Measurements from ENCODE around the gene LRIF1.
"Not testable (repeated sequence)": the region's sequence is repeated elsewhere in the genome, so short reads cannot be mapped to it uniquely, and the experiment has no call there.

LRIF1 gene

DNA sequence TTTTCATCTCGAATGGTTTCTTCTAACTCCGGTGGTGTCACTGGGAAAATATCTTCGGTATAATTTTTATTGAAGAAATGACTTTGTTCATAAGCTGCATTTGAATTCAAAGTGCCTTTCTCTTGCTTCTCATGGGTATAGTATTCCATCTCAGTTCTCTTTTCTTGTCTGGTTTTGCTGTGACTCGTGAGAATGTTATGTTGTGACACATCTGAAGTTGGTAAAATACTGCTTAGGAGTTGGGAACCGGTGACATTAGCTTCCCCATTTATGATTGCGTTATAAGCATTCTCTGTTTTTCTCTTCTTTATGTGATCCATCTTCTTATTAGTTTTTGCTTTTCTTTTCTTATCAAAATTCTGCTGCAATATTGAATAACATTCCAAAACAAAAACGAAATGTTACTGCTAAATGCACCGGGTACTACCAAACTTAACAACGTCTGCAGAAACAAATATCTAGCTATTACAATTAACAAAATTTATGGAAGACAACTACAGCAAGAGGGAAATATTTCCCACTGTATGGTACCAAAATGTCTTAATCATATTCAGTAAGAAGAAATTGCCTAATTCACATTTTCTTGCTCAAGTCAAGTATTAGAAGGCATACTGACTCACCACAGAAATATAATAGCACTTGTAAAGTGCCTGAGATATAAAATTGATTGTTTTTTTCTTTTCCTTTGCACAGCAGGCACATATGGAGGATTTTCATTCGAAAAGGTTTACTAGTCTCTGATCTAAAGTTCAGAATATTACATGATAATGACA, 15.5 kb downstream of the LRIF1 start:
- no peak for DNase-seq

DNA sequence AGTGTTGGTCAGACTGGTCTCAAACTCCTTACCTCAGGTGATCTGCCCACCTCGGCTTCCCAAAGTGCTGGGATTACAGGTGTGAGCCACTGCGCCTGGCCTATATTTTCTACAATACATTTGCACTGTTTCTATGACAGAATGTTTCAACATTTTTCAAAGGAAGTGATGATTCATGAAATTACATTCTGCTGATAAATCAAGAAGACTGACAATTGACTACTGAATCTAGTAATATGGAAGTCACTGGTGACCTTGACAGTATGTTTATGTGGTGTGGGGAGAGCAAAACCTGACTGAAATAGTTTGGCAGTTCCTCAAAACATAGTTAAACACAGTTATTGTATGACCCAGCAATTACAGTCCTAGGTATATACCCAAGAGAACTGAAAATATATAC, 18.1 kb downstream of the LRIF1 start:
- DNase-seq: no peak

DNA sequence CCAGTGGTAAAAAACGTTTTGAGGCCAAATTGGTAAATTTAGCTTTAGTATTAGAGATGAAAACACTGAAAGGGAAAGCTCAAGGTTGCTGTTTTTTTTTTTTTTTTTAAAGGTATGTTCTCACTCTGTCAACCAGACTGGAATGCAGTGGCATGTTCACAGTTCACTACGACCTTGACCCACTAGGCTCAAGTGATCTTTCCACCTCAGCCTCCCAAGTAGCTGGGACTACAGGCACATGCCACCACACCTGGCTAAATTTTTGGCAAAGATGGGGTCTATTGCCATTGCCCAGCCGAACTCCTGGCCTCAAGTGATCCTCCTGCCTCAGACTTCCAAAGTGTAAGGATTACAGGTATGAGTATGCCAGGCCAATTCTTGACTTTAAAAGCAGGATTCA, 18.9 kb downstream of the LRIF1 start:
- DNase-seq: no peak

DNA sequence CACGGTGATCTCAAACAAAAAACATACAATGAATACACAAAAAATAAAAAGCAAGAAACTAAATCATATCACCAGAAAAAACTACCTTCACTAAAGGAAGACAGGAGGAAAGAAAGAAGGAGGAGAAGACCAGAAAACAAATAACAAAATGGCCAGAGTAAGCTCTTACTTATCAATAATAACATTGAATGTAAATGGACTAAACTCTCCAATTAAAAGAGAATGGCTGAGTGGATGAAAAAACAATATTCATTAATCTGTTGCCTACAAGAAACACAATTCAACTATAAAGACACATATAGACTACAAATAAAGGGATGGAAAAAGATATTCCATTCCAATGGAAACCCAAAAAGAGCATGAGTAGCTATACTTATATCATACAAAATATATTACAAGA, 27.2 kb downstream of the LRIF1 start:
- no peak for DNase-seq

DNA sequence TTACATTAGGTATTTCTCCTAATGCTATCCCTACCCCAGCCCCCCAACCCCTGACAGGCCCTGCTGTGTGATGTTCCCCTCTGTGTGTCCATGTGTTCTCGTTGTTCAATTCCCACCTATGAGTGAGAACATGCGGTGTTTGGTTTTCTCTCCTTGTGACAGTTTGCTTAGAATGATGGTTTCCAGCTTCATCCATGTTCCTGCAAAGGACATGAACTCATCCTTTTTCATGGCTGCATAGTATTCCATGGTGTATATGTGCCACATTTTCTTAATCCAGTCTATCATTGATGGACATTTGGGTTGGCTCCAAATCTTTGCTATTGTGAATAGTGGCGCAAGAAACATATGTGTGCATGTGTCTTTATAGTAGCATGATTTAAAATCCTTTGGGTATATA, 32.6 kb downstream of the LRIF1 start:
- not testable (repeated sequence) for DNase-seq

DNA sequence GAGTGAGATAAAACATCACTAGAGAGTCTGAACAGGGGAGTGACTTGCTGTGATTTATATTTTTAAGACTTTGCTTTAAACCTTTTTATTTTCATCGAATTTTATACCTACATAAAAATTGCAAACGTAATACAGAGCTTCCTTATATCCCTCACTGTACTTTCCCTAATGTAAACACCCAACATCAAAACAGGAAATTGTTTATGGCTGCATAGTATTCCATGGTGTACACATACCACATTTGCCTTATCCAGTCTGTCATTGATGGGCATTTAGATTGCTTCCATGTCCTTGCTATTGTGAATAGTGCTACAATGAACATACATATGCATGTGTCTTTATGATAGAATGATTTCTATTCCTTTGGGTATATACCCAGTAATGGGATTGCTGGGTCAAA, 34.8 kb downstream of the LRIF1 start:
- DNase-seq: no peak

DNA sequence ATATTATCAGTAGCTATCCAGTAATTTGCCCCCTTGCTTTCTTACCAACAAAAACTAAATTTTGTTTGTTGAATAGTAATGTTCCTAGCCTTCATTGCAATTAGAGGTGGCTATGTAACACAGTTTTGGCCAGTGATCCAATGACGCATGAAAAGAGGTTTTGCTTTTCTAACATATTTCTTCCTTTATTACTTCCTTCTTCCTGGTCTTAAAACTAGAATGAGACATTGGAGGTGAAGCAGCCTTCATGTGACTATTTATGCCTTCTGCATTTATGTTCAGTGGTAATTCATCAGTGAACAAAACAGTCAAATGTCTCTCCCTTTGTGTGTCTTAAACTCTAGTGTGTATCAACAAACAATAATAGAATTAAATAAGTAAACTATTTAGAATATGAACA, 35.5 kb downstream of the LRIF1 start:
- DNase-seq: no peak

DNA sequence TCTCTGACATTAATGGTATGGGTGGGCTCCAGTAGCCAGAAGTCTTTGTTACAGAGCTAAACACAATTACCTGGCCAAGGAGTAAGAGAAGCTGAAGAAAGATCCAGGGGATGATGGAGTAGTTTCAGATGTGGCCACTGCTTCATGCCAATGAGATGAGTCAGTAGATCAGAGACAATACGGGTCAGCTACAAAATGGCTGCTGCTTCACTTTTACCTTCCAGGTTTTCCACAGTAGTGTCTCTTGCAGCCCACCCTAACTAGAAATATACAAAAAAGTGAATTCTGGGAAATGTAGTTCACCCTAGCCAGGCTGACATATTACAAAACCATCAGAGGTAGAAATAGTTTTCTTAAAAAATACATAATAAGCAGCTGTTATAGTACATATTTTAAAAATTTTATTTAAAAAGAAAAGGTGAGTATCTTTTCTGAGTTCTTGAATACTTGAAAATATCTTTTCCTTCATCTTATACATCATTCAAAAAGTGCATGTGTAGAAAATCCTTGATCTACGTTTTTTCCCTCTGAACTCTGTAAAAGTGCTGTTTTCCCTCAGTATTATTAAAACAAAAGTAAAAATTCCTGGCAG, 36.1 kb downstream of the LRIF1 start:
- DNase-seq: no peak

DNA sequence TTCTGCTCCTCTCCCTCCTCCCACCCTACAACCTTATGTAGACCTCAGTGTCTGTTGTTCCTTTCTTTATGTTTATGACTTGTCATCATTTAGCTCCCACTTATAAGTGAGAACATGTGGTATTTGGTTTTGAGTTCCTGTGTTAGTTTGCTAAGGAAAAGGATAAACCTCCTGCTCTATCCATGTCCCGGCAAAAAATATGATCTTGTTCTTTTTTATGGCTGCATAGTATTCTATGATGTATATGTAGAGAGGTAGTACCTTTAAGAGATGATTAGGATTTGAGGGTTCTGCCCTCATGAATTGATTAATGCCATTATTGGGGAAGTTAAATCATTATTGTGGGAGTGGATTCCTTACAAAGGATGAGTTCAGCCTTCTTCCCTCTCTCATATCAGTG, 41.8 kb downstream of the LRIF1 start:
- no peak for DNase-seq

DNA sequence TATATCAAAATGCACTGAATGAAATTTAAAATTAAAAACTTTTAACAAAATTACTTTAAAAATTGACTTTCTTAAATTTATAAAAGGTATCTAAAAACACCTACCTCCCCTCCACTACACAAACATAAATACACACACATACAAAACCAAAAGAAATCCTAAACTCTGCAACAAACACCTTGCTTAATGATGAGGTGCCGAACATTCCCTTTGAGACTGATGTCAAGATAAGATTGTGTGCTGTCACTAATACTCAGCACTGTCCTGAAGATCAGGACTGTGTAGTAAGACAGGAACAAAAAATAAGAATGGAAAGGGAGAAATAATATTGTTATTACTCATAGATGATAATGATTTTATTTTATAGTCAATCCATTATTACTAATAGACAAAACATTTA, 45.7 kb downstream of the LRIF1 start:
- no peak for DNase-seq

DNA sequence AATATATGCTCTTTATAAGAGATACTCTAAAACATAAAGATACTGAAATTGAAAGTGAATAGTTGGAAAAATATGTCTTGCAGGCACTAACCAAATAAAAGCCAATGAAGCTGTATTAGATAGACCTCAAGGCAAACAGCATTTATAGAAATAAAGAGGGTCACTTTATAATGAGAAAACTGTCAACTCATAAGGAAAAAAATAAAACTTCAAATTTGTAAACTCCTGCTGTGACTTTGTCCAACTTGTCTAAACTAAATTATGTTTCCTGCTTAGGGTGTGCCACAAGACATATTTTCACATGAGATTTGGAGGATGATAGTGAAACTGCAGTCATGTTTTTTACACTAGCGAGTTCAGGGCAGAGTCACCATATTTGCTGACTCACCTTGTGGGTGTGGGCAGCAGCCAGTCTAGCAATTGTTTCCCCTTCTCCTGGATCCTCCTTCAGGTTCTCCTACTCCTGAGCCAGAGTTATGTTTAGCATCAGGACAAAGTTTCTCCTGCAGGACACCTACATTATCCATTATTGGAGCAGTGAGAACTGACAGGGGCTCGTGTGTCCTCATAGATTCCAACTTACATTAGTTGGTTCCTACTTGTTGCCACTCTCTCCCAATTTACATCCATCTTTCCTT, 46.9 kb downstream of the LRIF1 start:
- no peak for DNase-seq

DNA sequence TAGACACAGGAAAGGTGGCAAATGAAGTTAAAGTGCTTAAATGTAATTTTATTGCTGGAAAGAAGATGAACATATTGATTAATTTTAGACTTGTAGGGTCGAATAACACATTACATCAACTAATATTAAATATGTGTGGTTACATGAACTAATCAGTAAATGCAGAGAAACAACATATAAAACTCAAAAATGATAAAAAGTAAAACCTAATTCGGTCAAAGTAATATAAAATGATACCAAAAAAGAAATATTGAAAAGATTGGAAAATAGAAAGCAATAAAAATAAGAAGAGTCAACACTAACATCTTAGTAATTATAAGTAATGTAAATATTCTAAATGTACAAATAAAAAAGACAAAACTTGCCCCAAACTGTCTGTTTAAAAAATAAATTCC, 47.5 kb downstream of the LRIF1 start:
- no peak for DNase-seq

DNA sequence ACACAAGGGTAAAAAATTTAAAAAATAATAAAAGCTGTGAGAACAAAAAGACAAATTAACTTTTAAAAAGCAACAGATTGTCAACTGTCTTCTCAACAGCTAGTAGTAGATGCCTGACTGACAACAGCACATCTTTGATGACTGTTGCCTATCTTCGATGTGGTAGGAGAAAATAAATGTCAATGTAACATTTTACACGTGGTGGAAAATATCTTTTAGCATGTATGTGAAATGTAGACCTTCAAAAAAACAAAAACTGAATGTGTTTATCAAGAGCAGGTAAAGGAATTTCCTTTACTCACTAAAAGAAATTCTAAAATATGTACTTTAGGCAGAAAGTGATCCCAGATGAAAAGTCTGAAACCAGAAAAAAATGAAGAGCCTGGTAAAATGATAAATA, 47.9 kb downstream of the LRIF1 start:
- no peak for DNase-seq

DNA sequence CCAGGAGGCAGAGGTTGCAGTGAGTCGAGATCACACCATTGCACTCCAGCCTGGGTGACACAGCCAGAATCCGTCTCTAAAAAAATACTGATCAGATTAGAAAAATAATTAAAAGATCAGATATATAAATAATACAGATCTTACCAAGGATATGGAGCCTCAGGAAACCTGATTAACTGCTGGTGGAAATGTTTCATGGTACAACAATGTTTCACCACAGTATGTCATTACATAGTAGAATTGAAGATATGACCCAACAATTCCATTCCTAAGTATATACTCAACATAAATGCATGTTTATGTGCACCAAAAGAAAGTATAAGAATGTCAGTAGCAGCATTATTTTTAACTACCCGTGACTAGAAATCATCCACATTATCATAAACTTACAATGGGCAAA, 49.0 kb downstream of the LRIF1 start:
- no peak for DNase-seq

DNA sequence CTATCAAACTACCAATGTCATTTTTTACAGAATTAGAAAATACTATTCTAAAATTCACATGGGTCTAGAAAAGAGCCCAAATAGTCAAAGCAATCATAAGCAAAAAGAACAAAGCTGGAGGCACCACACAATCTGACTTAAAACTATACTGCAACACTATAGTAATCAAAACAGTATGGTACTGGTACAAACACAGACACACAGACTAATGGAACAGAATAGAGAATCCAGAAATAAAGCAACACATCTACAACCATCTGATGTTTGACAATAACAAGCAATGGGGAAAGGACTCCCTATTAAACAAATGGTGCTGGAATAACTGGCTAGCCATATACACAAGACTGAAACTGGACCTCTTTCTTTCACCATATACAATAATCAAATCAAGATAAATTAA, 50.9 kb downstream of the LRIF1 start:
- DNase-seq: no peak

DNA sequence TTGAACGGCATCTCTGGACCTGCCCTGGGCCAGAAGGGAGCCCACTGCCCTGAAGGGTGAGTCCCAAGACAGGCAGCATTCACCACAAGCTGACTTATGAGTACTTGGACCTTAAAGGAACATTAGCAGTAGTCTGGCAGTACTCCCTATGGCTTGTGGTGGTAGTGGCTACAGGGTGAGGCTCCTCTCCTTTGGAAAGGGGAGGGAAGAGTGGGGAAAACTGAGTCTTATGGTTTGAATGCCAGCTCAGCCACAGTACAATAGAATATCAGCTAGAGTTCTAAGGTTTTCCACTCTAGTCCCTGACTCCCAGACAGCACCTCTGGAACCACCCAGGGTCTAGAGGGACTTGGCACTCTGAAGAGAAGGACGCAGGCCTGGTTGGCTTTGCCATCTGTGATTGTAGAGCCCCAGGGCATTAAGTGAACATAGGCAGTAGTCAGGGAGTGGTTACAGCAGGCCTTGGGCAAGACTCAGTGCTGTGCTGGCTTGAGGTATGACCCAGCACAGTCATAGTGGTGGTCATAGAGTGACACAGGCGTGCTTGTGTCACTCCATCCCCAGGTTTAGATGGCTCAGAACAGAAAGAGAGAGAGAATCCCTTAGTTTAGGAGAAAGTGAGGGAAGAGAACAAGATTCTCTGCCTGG, 59.7 kb downstream of the LRIF1 start:
- no peak for DNase-seq

DNA sequence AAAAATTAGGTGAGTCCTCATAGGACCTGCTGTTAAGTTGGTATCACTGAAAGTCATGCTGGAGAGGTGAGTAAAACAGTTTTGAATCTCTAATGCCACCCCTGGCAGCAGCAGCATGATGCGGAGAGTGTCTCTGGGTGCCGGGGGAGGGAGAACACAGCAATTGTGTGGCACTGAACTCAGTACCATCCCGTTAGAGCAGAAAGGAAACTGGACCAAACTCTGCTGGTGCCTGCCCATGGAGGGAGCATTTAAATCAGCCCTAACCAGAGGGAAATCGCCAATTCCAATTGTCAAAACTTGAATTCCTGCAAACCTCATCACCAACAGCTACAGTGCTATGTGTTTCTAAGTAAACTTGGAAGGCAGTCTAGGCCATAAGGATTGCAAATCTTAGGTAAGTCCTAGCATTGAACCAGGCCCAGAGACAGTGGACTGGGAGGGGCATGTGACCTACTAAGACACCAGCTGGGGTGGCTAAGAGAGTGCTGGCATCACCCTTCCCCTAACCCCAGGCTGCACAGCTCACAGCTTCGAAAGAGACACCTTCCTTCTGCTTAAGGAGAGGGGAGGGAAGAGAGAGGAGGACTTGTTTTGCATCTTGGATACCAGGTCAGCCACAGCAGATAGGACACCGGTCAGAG, 60.8 kb downstream of the LRIF1 start:
- DNase-seq: no peak

DNA sequence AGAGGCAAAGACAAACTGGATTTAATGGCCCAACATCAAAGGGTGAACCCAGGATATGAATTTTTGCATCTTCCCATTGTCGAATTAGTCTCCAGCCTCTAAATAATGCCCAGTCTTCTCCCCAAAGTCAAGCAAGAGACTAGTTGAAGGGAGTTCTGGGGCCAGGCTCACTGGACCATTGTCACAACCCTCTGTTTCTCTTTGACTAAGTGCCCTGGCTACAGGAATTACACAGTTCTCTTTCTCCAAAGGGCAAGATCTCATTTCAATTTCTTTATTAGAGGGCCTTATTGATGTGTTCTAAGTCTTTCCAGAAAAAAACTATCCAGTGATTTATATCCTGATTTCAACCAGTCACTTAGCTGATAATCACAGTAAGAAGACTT, 64.3 kb downstream of the LRIF1 start:
- no peak for DNase-seq

DNA sequence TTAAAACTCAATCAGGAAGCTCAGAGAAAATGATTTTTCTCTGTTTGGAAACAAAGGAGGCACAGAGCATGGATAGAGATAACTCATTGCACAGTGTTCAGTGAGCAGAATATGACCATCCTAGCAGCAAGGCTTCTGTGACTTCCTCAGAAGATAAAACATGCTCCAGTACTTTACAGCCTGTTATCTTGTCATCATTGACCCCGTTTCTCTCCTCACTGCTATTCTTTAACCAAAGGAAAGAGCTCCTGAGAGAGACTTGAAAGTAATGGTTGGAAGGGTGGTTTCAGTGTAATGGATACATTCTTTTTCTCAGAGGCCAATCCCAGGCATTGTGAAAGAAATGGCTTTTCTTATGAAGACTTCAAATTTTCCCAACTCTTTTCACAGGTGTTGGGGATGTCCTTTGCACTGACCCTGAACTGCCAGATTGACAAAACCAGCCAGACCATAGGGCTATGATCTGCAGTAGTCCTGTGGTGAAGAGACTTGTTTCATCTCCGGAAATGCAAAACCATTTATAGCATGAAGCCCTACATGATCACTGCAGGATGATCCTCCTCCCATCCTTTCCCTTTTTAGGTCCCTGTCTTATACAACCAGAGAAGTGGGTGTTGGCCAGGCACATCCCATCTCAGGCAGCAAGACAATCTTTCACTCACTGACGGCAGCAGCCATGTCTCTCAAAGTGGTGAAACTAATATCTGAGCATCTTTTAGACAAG, 64.8 kb downstream of the LRIF1 start:
- DNase-seq: no peak

DNA sequence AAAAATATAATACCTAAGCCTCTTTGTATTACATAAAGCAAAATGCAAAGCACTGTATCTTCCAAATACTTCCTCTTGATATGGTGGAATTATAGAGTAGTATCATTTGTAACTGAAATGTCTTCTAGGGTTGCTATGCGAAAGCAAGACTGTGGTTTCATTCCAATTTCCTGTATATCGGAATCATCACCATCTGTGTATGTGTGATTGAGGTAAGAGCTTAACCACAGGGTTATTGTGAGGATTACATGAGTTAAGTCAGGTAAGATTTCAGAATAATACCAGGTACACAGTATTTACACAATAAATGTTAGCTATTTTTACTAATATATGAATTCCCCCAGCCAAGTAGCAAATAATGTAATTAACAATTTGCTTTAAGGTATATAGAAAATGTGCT, 66.0 kb downstream of the LRIF1 start:
- DNase-seq: no peak
